Dendritic cell treated with granulocyte-macrophage colony-stimulating factor and Interleukin-4, amounts not matched to agents 40 ng/mL and 50 ng/mL, for 4 days (primary cell): ENCODE results near the gene LMX1A.

Experiments
- H3K27ac Mint-ChIP-seq: one replicate; pipeline ENCODE4 v1.8.0; 2022; ENCODE audit warnings: mild to moderate bottlenecking, mixed read lengths
- H3K27me3 Mint-ChIP-seq: one replicate; pipeline ENCODE4 v1.8.0; 2022; ENCODE audit warnings: mild to moderate bottlenecking, mixed read lengths
- H3K36me3 Mint-ChIP-seq: one replicate; pipeline ENCODE4 v1.8.0; 2022; ENCODE audit warnings: low read depth, mixed read lengths
- H3K4me1 Mint-ChIP-seq: one replicate; pipeline ENCODE4 v1.8.0; 2022; ENCODE audit warnings: low read depth, mixed read lengths
- H3K4me3 Mint-ChIP-seq: one replicate; pipeline ENCODE4 v1.8.0; 2022; ENCODE audit warnings: mild to moderate bottlenecking, moderate library complexity, mixed read lengths
- H3K9me3 Mint-ChIP-seq: one replicate; pipeline ENCODE4 v1.8.0; 2022; ENCODE audit warnings: mixed read lengths
- intact Hi-C: fragments of 100-400 bp; cut with micrococcal nuclease; formaldehyde crosslinking; loops from one replicate; pipeline ENCODE4 v1.15.0; 2022

LMX1A gene

GRCh38 chr1:165182975-165183374 lies 173.5 kb downstream of the LMX1A start:
- intact Hi-C loops: no loop called here
- peaks cover 5% of the 10 kb centered on the region for H3K4me1 Mint-ChIP-seq
- H3K27me3 Mint-ChIP-seq: no peaks in the 10 kb centered on the region
- H3K4me3 Mint-ChIP-seq: no peak overlapping the region
- H3K36me3 Mint-ChIP-seq: no peaks in the 10 kb centered on the region
- no peak overlapping the region for H3K27ac Mint-ChIP-seq
- H3K9me3 Mint-ChIP-seq: peaks cover 19% of the 10 kb centered on the region

- Mint-ChIP-seq H3K27me3 (no peaks in the 10 kb centered on the region), H3K36me3 (no peaks in the 10 kb centered on the region), H3K4me1 (peaks cover 5% of the 10 kb centered on the region), H3K9me3 (peaks cover 19% of the 10 kb centered on the region), H3K4me3 (no peak overlapping the region), H3K27ac (no peak overlapping the region)
- intact Hi-C loops: no loop called here
Measured at GRCh38 chr1:165179306-165179705, 177.2 kb downstream of the LMX1A start.

- intact Hi-C loops: no loop called here
- H3K27me3 Mint-ChIP-seq: no peaks in the 10 kb centered on the region
- H3K4me3 Mint-ChIP-seq: no peak overlapping the region
- H3K27ac Mint-ChIP-seq: no peak overlapping the region
- H3K36me3 Mint-ChIP-seq: no peaks in the 10 kb centered on the region
- H3K4me1 Mint-ChIP-seq: peaks cover 5% of the 10 kb centered on the region
- no peaks in the 10 kb centered on the region for H3K9me3 Mint-ChIP-seq
Measured at GRCh38 chr1:165174491-165174890, 182.0 kb downstream of the LMX1A start.

- H3K27ac Mint-ChIP-seq: no peak overlapping the region
- H3K4me1 Mint-ChIP-seq: peaks cover 2% of the 10 kb centered on the region
- H3K4me3 Mint-ChIP-seq: no peak overlapping the region
- H3K36me3 Mint-ChIP-seq: no peaks in the 10 kb centered on the region
- H3K9me3 Mint-ChIP-seq: no peaks in the 10 kb centered on the region
- intact Hi-C loops: no loop called here
- H3K27me3 Mint-ChIP-seq: no peaks in the 10 kb centered on the region
Measured at GRCh38 chr1:165173818-165174217, 182.7 kb downstream of the LMX1A start.

GRCh38 chr1:165173409-165173808 lies 183.1 kb downstream of the LMX1A start:
- Mint-ChIP-seq H3K4me1 (no peaks in the 10 kb centered on the region), H3K27ac (no peak overlapping the region)
- intact Hi-C loops: no loop called here

GRCh38 chr1:165172666-165173065 lies 183.8 kb downstream of the LMX1A start:
- Mint-ChIP-seq H3K4me1 (no peaks in the 10 kb centered on the region), H3K27ac (no peak overlapping the region), H3K9me3 (no peaks in the 10 kb centered on the region), H3K27me3 (peaks cover 2% of the 10 kb centered on the region), H3K36me3 (no peaks in the 10 kb centered on the region), H3K4me3 (no peak overlapping the region)
- intact Hi-C loops: no loop called here

More at GRCh38 chr1:165173409-165173808, 183.1 kb downstream of the LMX1A start:
- Mint-ChIP-seq H3K36me3 (no peaks in the 10 kb centered on the region), H3K4me3 (no peak overlapping the region), H3K9me3 (no peaks in the 10 kb centered on the region), H3K27me3 (peaks cover under 1% of the 10 kb centered on the region)

GRCh38 chr1:165169729-165170128 lies 186.8 kb downstream of the LMX1A start:
- H3K9me3 Mint-ChIP-seq: no peaks in the 10 kb centered on the region
- intact Hi-C loops: no loop called here
- no peak overlapping the region for H3K27ac Mint-ChIP-seq
- no peaks in the 10 kb centered on the region for H3K36me3 Mint-ChIP-seq
- no peaks in the 10 kb centered on the region for H3K4me1 Mint-ChIP-seq
- H3K4me3 Mint-ChIP-seq: no peak overlapping the region
- peaks cover 2% of the 10 kb centered on the region for H3K27me3 Mint-ChIP-seq

- H3K27ac Mint-ChIP-seq: no peak overlapping the region
- no peaks in the 10 kb centered on the region for H3K36me3 Mint-ChIP-seq
- no peaks in the 10 kb centered on the region for H3K4me1 Mint-ChIP-seq
- H3K4me3 Mint-ChIP-seq: no peak overlapping the region
- peaks cover 2% of the 10 kb centered on the region for H3K27me3 Mint-ChIP-seq
- no peaks in the 10 kb centered on the region for H3K9me3 Mint-ChIP-seq
- intact Hi-C loops: no loop called here
Measured at GRCh38 chr1:165169028-165169427, 187.5 kb downstream of the LMX1A start.

GRCh38 chr1:165168467-165168866 lies 188.0 kb downstream of the LMX1A start:
- no peaks in the 10 kb centered on the region for H3K36me3 Mint-ChIP-seq
- intact Hi-C loops: no loop called here
- H3K27ac Mint-ChIP-seq: no peak overlapping the region
- H3K4me1 Mint-ChIP-seq: no peaks in the 10 kb centered on the region
- H3K9me3 Mint-ChIP-seq: no peaks in the 10 kb centered on the region
- no peak overlapping the region for H3K4me3 Mint-ChIP-seq
- peaks cover 2% of the 10 kb centered on the region for H3K27me3 Mint-ChIP-seq

GRCh38 chr1:165162671-165163241 lies 193.8 kb downstream of the LMX1A start:
- intact Hi-C loops: no loop called here
- no peak overlapping the region for H3K4me3 Mint-ChIP-seq
- no peak overlapping the region for H3K27ac Mint-ChIP-seq
- no peaks in the 10 kb centered on the region for H3K4me1 Mint-ChIP-seq
- no peaks in the 10 kb centered on the region for H3K36me3 Mint-ChIP-seq
- no peaks in the 10 kb centered on the region for H3K9me3 Mint-ChIP-seq
- H3K27me3 Mint-ChIP-seq: peaks cover 2% of the 10 kb centered on the region

- H3K27me3 Mint-ChIP-seq: peaks cover 2% of the 10 kb centered on the region
- H3K4me1 Mint-ChIP-seq: no peaks in the 10 kb centered on the region
Measured at GRCh38 chr1:165161130-165161529, 195.4 kb downstream of the LMX1A start.

GRCh38 chr1:165153182-165153581 lies 203.3 kb downstream of the LMX1A start:
- no peaks in the 10 kb centered on the region for H3K36me3 Mint-ChIP-seq
- H3K4me1 Mint-ChIP-seq: no peaks in the 10 kb centered on the region
- no peak overlapping the region for H3K4me3 Mint-ChIP-seq
- no peaks in the 10 kb centered on the region for H3K27me3 Mint-ChIP-seq
- no peak overlapping the region for H3K27ac Mint-ChIP-seq
- no peaks in the 10 kb centered on the region for H3K9me3 Mint-ChIP-seq
- intact Hi-C loops: no loop called here

More at GRCh38 chr1:165161130-165161529, 195.4 kb downstream of the LMX1A start:
- intact Hi-C loops: no loop called here
- no peak overlapping the region for H3K27ac Mint-ChIP-seq
- H3K36me3 Mint-ChIP-seq: no peaks in the 10 kb centered on the region
- no peaks in the 10 kb centered on the region for H3K9me3 Mint-ChIP-seq
- H3K4me3 Mint-ChIP-seq: no peak overlapping the region

GRCh38 chr1:165152727-165153126 lies 203.8 kb downstream of the LMX1A start:
- H3K36me3 Mint-ChIP-seq: no peaks in the 10 kb centered on the region
- no peaks in the 10 kb centered on the region for H3K27me3 Mint-ChIP-seq
- no peaks in the 10 kb centered on the region for H3K9me3 Mint-ChIP-seq
- H3K4me1 Mint-ChIP-seq: no peaks in the 10 kb centered on the region
- intact Hi-C loops: no loop called here
- no peak overlapping the region for H3K4me3 Mint-ChIP-seq
- no peak overlapping the region for H3K27ac Mint-ChIP-seq

- H3K4me1 Mint-ChIP-seq: no peaks in the 10 kb centered on the region
- H3K36me3 Mint-ChIP-seq: no peaks in the 10 kb centered on the region
- H3K9me3 Mint-ChIP-seq: no peaks in the 10 kb centered on the region
- no peaks in the 10 kb centered on the region for H3K27me3 Mint-ChIP-seq
- no peak overlapping the region for H3K27ac Mint-ChIP-seq
- intact Hi-C loops: no loop called here
- H3K4me3 Mint-ChIP-seq: no peak overlapping the region
Measured at GRCh38 chr1:165152109-165152508, 204.4 kb downstream of the LMX1A start.
